ENCODE data around the gene THRA. TPM values are rescaled to one million over a fixed set of nuclear protein-coding genes. Genes with fewer than 3 reads are reported as not detected.

Gene THRA
- total RNA-seq, 1 experiment from 2014 or later, result 11.7 TPM

DNA sequence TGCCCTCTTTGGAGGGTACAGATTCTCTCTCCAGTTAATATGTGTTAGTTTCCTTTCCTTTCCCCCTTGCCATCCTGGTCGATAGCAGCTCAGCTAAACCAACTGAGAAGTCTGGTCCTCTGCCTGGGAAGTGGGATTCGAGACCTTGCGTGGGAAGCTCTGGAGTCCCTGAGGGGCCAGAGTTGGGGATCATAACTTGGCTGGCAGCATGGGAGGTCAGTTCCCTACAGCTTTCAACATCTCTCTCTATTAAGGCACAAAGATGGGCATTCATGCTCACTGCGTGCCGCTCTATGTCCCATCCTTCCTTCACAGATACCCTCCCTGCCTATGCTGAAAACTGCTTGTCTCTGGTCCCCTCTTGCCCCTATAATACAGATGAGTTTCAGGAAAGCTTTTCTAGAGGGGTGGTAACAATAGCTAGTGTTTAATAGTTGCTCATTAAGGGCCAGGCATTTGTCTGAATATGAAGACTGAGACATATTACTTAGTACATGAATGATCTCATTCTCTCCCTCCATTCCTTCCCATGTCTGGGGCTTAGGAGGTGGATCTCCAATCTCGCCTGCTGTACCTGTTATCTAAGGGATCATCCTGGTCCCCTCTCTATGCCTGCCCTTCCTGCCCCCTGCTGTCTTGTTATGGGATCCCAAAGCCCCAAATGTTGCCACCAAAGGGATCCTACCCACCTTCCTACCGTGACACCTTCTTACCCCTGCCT is 10.8 kb downstream of the THRA start:
- ATAC-seq, result no peak
- Histone ChIP-seq H3K4me1 (ENCODE audit: control insufficient read depth, insufficient read depth, low read length) (peaks cover 63% of the 10 kb centered on the region), H3K27ac (ENCODE audit: low read length) (no peak overlapping the region), H3K27me3 (ENCODE audit: control insufficient read depth, insufficient read depth, low read length) (no peaks in the 10 kb centered on the region), H3K4me3 (ENCODE audit: low read depth in 2 of 2, low read length in 2 of 2) (no peak overlapping the region), H3K9me3 (ENCODE audit: control insufficient read depth, insufficient read depth, low read depth, low read length) (no peaks in the 10 kb centered on the region), H3K36me3 (ENCODE audit: control insufficient read depth, insufficient read depth, low read length) (no peaks in the 10 kb centered on the region)
- POLR2A ChIA-PET, result interaction anchor here (0.8 to 1.4 kb wide), 2 partner anchors 9 to 27 kb away, joined by 3 read pairs; partner anchors contain the start of gene NR1D1
- CTCF ChIA-PET, result interaction anchor here (0.5 kb wide), 1 partner anchor 29 kb away, joined by 3 read pairs; no protein-coding TSS in a partner anchor
- in situ Hi-C loops (cut with HindIII; ENCODE audit: low pct_unique_long_range_greater_than_20kb, low sequenced_read_pairs) (no loop called here), intact Hi-C loops (cut with micrococcal nuclease; ENCODE audit: unreplicated experiment) (no loop called here)
- BruUV-seq (replicated peaks), result no TSS peak
- TF ChIP-seq POLR2AphosphoS5 (IDR thresholded peaks at IDR 0.05; ENCODE audit: low read depth, low read length), result no peak
- TF ChIP-seq TCF7L2 (IDR thresholded peaks at IDR 0.05; ENCODE audit: low read depth, low read length), result no peak
- TF ChIP-seq SIN3A (IDR thresholded peaks at IDR 0.05; ENCODE audit: borderline replicate concordance, insufficient read depth, low read depth, low read length), result no peak
- TF ChIP-seq, protein P1, sequence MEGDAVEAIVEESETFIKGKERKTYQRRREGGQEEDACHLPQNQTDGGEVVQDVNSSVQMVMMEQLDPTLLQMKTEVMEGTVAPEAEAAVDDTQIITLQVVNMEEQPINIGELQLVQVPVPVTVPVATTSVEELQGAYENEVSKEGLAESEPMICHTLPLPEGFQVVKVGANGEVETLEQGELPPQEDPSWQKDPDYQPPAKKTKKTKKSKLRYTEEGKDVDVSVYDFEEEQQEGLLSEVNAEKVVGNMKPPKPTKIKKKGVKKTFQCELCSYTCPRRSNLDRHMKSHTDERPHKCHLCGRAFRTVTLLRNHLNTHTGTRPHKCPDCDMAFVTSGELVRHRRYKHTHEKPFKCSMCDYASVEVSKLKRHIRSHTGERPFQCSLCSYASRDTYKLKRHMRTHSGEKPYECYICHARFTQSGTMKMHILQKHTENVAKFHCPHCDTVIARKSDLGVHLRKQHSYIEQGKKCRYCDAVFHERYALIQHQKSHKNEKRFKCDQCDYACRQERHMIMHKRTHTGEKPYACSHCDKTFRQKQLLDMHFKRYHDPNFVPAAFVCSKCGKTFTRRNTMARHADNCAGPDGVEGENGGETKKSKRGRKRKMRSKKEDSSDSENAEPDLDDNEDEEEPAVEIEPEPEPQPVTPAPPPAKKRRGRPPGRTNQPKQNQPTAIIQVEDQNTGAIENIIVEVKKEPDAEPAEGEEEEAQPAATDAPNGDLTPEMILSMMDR (IDR thresholded peaks at IDR 0.05), result no peak
- TF ChIP-seq, protein P2, sequence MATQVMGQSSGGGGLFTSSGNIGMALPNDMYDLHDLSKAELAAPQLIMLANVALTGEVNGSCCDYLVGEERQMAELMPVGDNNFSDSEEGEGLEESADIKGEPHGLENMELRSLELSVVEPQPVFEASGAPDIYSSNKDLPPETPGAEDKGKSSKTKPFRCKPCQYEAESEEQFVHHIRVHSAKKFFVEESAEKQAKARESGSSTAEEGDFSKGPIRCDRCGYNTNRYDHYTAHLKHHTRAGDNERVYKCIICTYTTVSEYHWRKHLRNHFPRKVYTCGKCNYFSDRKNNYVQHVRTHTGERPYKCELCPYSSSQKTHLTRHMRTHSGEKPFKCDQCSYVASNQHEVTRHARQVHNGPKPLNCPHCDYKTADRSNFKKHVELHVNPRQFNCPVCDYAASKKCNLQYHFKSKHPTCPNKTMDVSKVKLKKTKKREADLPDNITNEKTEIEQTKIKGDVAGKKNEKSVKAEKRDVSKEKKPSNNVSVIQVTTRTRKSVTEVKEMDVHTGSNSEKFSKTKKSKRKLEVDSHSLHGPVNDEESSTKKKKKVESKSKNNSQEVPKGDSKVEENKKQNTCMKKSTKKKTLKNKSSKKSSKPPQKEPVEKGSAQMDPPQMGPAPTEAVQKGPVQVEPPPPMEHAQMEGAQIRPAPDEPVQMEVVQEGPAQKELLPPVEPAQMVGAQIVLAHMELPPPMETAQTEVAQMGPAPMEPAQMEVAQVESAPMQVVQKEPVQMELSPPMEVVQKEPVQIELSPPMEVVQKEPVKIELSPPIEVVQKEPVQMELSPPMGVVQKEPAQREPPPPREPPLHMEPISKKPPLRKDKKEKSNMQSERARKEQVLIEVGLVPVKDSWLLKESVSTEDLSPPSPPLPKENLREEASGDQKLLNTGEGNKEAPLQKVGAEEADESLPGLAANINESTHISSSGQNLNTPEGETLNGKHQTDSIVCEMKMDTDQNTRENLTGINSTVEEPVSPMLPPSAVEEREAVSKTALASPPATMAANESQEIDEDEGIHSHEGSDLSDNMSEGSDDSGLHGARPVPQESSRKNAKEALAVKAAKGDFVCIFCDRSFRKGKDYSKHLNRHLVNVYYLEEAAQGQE (IDR thresholded peaks at IDR 0.05; ENCODE audit: insufficient read depth in 1 of 2, low read depth in 2 of 2, low read length in 1 of 2), result no peak
- DNase-seq (ENCODE audit: low read depth, low spot score), result no peak

GRCh38 chr17:40074175-40074512 is 11.4 kb downstream of the THRA start:
- intact Hi-C loops (cut with micrococcal nuclease; ENCODE audit: unreplicated experiment), result no loop called here
- Histone ChIP-seq H3K4me1 (ENCODE audit: control insufficient read depth, insufficient read depth, low read length) (peaks cover 58% of the 10 kb centered on the region), H3K36me3 (ENCODE audit: control insufficient read depth, insufficient read depth, low read length) (no peaks in the 10 kb centered on the region), H3K4me3 (ENCODE audit: low read depth in 2 of 2, low read length in 2 of 2) (no peak overlapping the region), H3K27me3 (ENCODE audit: control insufficient read depth, insufficient read depth, low read length) (no peaks in the 10 kb centered on the region), H3K27ac (ENCODE audit: low read length) (no peak overlapping the region; the same call in 1 of the 2 replicates), H3K9me3 (ENCODE audit: control insufficient read depth, insufficient read depth, low read depth, low read length) (no peaks in the 10 kb centered on the region)
- in situ Hi-C loops (cut with HindIII; ENCODE audit: low pct_unique_long_range_greater_than_20kb, low sequenced_read_pairs), result no loop called here
- POLR2A ChIA-PET, result interaction anchor here (1.4 kb wide), 1 partner anchor 9 kb away, joined by 3 read pairs; no protein-coding TSS in a partner anchor
- CTCF ChIA-PET, result interaction anchor here (1.1 kb wide), 2 partner anchors 10 to 11 kb away, joined by 3 read pairs; no protein-coding TSS in a partner anchor
- TF ChIP-seq SIN3A (IDR thresholded peaks at IDR 0.05; ENCODE audit: borderline replicate concordance, insufficient read depth, low read depth, low read length), result no peak
- no peak for TF ChIP-seq POLR2AphosphoS5 (IDR thresholded peaks at IDR 0.05; ENCODE audit: low read depth, low read length)
- TF ChIP-seq, protein P2 (IDR thresholded peaks at IDR 0.05; ENCODE audit: insufficient read depth in 1 of 2, low read depth in 2 of 2, low read length in 1 of 2), result no peak
- TF ChIP-seq, protein P1 (IDR thresholded peaks at IDR 0.05), result no peak
- no peak for TF ChIP-seq TCF7L2 (IDR thresholded peaks at IDR 0.05; ENCODE audit: low read depth, low read length)
- DNase-seq (ENCODE audit: low read depth, low spot score) (no peak), ATAC-seq (no peak)
- BruUV-seq (replicated peaks), result no TSS peak

Data from Panc1 (cell line).